ENCODE measurements around the gene SPNS2. TPM values are rescaled to one million over a fixed set of nuclear protein-coding genes. Genes with fewer than 3 reads are reported as not detected.

SPNS2 gene
- total RNA-seq, 1 experiment from 2014 or later, result 1.9 TPM

GRCh38 chr17:4492721-4493561, 5.7 kb upstream of the SPNS2 start:
- Histone ChIP-seq H3K4me3 (ENCODE audit: low read depth in 2 of 2, low read length in 2 of 2) (no peak overlapping the region), H3K9me3 (ENCODE audit: control insufficient read depth, insufficient read depth, low read depth, low read length) (no peaks in the 10 kb centered on the region), H3K36me3 (ENCODE audit: control insufficient read depth, insufficient read depth, low read length) (no peaks in the 10 kb centered on the region), H3K27ac (ENCODE audit: low read length) (no peak overlapping the region), H3K4me1 (ENCODE audit: control insufficient read depth, insufficient read depth, low read length) (no peaks in the 10 kb centered on the region), H3K27me3 (ENCODE audit: control insufficient read depth, insufficient read depth, low read length) (no peaks in the 10 kb centered on the region)
- ChIA-PET POLR2A (no interaction called here), CTCF (no interaction called here)
- no TSS peak for BruUV-seq (replicated peaks)
- TF ChIP-seq TCF7L2 (IDR thresholded peaks at IDR 0.05; ENCODE audit: low read depth, low read length) (no peak), REST (IDR thresholded peaks at IDR 0.05; ENCODE audit: insufficient read depth in 1 of 2, low read depth in 2 of 2, low read length in 1 of 2) (peak; percentile 94 to 96)
- in situ Hi-C loops (cut with HindIII; ENCODE audit: low pct_unique_long_range_greater_than_20kb, low sequenced_read_pairs) (no loop called here), intact Hi-C loops (cut with micrococcal nuclease; ENCODE audit: unreplicated experiment) (no loop called here)
- DNase-seq (ENCODE audit: low read depth, low spot score) (peak; percentile 73), ATAC-seq (no peak)

GRCh38 chr17:4497101-4497824, 1.4 kb upstream of the SPNS2 start:
- BruUV-seq (replicated peaks), result no TSS peak
- in situ Hi-C loops (cut with HindIII; ENCODE audit: low pct_unique_long_range_greater_than_20kb, low sequenced_read_pairs) (no loop called here), intact Hi-C loops (cut with micrococcal nuclease; ENCODE audit: unreplicated experiment) (no loop called here)
- no peak overlapping the region for H3K4me3 ChIP-seq (ENCODE audit: low read depth in 2 of 2, low read length in 2 of 2)
- no peaks in the 10 kb centered on the region for H3K36me3 ChIP-seq (ENCODE audit: control insufficient read depth, insufficient read depth, low read length)
- no peak overlapping the region for H3K27ac ChIP-seq (ENCODE audit: low read length)
- no peaks in the 10 kb centered on the region for H3K4me1 ChIP-seq (ENCODE audit: control insufficient read depth, insufficient read depth, low read length)
- no peaks in the 10 kb centered on the region for H3K27me3 ChIP-seq (ENCODE audit: control insufficient read depth, insufficient read depth, low read length)
- no peak for ATAC-seq
- DNase-seq (ENCODE audit: low read depth, low spot score), result no peak
- POLR2A ChIA-PET, result interaction anchor here (0.7 kb wide), 1 partner anchor 23 kb away, joined by 7 read pairs; no protein-coding TSS in a partner anchor
- no peaks in the 10 kb centered on the region for H3K9me3 ChIP-seq (ENCODE audit: control insufficient read depth, insufficient read depth, low read depth, low read length)
- no peak for TF ChIP-seq REST (IDR thresholded peaks at IDR 0.05; ENCODE audit: insufficient read depth in 1 of 2, low read depth in 2 of 2, low read length in 1 of 2)
- TF ChIP-seq SIN3A (IDR thresholded peaks at IDR 0.05; ENCODE audit: borderline replicate concordance, insufficient read depth, low read depth, low read length), result no peak
- no peak for TF ChIP-seq TCF7L2 (IDR thresholded peaks at IDR 0.05; ENCODE audit: low read depth, low read length)
- TF ChIP-seq POLR2AphosphoS5 (IDR thresholded peaks at IDR 0.05; ENCODE audit: low read depth, low read length), result no peak
- no peak for TF ChIP-seq CTCF (IDR thresholded peaks at IDR 0.05)
- CTCF ChIA-PET, result interaction anchor here (0.7 kb wide), 1 partner anchor 13 kb away, joined by 7 read pairs; no protein-coding TSS in a partner anchor

All from Panc1 (cell line).